GM12872 (cell line): ENCODE measurements around the gene IL23R.

Experiments
- TF ChIP-seq, protein P1 (sequence below): IDR thresholded peaks from 3 replicates; pipeline ENCODE4 v1.5.1; 2011; ENCODE audit warnings: low read depth, mild to moderate bottlenecking, low read length, moderate library complexity; ENCODE audit not compliant: insufficient read depth

The IL23R gene

DNA sequence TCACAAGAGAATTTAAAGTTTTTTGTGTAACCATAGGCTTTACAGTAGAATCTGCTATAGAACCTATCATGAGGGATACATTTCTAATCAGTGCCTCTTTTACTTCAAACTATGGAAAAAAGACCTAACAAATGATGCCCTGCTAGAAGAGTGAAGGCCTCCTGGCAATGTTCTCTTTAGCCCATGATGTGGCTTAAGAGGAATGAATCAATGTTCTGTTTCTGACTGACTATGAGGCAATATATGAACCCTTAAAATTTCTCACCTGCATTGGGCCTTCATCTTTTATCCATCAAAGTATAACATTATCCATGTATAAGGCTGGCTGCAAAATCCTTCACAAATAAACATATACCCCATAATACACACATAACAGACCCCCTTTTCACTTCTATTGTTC lies 75.8 kb downstream of the IL23R start:
- TF ChIP-seq, protein P1, sequence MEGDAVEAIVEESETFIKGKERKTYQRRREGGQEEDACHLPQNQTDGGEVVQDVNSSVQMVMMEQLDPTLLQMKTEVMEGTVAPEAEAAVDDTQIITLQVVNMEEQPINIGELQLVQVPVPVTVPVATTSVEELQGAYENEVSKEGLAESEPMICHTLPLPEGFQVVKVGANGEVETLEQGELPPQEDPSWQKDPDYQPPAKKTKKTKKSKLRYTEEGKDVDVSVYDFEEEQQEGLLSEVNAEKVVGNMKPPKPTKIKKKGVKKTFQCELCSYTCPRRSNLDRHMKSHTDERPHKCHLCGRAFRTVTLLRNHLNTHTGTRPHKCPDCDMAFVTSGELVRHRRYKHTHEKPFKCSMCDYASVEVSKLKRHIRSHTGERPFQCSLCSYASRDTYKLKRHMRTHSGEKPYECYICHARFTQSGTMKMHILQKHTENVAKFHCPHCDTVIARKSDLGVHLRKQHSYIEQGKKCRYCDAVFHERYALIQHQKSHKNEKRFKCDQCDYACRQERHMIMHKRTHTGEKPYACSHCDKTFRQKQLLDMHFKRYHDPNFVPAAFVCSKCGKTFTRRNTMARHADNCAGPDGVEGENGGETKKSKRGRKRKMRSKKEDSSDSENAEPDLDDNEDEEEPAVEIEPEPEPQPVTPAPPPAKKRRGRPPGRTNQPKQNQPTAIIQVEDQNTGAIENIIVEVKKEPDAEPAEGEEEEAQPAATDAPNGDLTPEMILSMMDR = no peak

- TF ChIP-seq, protein P1 = no peak
Measured at GRCh38 chr1:67250051-67250653, 83.9 kb downstream of the IL23R start.

DNA sequence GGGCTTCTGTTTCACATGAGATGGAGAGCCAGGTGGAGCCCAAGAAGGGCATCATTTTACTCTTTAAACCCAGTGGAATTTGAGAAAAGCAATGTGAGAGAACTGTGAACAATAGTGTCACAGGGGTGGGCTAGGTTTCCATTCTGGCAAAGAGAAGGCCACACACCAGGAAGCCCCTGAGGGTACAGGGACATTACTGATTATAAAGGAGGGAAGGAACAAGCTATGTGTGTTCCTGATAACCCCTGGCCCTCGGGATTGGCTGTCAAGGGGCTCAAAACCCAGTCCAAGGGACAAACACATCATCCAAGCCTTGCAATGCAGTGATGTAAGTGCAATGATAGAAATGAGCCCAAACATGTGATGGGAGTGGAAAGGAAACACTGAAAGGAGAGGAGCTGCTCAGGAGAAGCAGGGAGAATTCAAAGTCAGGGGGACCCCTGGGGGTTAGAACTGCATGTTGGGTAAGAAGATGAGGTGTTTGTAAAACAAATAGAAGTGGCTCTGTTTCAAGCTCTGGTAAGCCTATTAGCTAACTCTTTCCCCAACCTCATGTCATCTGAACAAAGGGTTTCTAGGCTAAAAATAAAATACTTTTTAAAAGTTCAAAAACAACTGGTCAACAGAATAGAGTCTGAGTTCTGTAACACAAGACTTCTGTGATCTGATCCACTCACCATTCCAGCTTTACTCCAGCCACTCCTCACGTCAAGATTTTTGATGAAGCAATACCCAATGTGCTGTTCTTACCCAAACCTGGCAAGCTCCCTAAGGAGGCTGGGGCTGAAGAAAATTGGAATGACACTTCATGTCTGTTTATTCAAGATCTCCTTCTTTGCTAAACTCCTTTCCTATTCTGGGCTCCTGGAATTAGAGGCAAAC lies 90.3 kb downstream of the IL23R start:
- TF ChIP-seq, protein P1 = no peak

DNA sequence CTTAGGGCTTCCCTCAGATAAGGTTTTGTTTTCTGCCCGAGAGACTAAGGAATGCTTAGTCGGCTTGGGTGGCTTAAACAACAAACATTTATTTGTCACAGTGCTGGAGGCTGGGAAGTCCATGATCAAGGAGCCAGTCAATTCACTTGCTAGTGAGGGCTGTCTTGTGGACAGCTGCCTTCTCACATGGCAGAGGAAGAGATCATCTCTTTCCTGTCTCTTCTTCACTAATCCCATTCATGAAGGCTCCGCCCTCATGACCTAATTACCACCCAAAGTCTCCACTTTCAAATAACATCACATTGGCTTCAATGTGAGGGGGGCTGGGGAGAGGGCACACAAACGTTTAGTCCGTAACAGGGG lies 90.9 kb downstream of the IL23R start:
- TF ChIP-seq, protein P1 = no peak

DNA sequence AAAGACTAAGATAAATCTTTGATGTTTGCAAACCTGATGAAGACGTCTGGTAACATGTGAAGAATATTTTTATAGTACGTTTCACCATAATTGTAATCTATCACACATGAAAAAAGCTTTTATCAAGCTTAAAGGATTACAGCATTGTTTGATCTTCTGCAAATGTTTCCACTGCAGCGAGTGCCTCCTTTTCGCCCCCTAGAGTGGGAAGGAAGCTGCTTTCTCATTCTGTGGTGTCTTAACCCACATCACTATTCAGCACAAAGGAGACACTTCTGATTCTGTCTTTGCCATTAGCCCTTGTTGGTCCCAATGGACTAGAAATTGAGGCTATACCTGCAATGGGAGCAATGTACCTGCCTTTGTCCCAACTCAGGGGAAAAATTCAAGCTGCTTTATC lies 95.4 kb downstream of the IL23R start:
- TF ChIP-seq, protein P1 = peak; percentile 35; the same call in 2 of the 3 replicates

- TF ChIP-seq, protein P1 = no peak
Measured at GRCh38 chr1:67262735-67263134, 96.5 kb downstream of the IL23R start.

GRCh38 chr1:67264152-67264551 lies 97.9 kb downstream of the IL23R start:
- TF ChIP-seq, protein P1 = no peak
